Natural killer cell (primary cell): Measurements from ENCODE around the gene NHSL2. TPM values are rescaled to one million over a fixed set of nuclear protein-coding genes. Genes with fewer than 3 reads are reported as not detected.

ENCODE experiments used
- ATAC-seq, 3 donors: fragments of 150-1000 bp in 2 of 3; fragments of 200-7000 bp in 1 of 3; cut with Tn5 transposase; 1 replicate in 1 of 3; 2 replicates in 2 of 3; pipeline ENCODE4 v1.10.0; 2021; ENCODE audit warnings: mild to moderate bottlenecking in 2 of 3, moderate library complexity in 2 of 3
- DNase-seq, 2 donors: peaks; one replicate each; pipeline versions ENCODE4 v3.0.0 to v3.0.0-alpha.2; 2013 to 2021; ENCODE audit warnings: mixed read lengths in 1 of 2
- H3K27ac ChIP-seq: one replicate; pipeline ENCODE4 v1.5.1; 2013; ENCODE audit warnings: mild to moderate bottlenecking, low read length
- H3K27me3 ChIP-seq: one replicate; pipeline ENCODE4 v1.6.1; 2013; ENCODE audit warnings: low read length; ENCODE audit not compliant: control insufficient read depth, insufficient read depth
- H3K36me3 ChIP-seq: one replicate; pipeline ENCODE4 v1.6.1; 2013; ENCODE audit warnings: low read length; ENCODE audit not compliant: control insufficient read depth, insufficient read depth
- H3K4me1 ChIP-seq: one replicate; pipeline ENCODE4 v1.6.1; 2013; ENCODE audit warnings: low read length; ENCODE audit not compliant: control insufficient read depth, insufficient read depth
- H3K4me3 ChIP-seq: one replicate; pipeline ENCODE4 v1.5.1; 2013; ENCODE audit warnings: low read length
- H3K9me3 ChIP-seq: one replicate; pipeline ENCODE4 v1.6.1; 2013; ENCODE audit warnings: low read length; ENCODE audit not compliant: control insufficient read depth, insufficient read depth
- H3K27ac Mint-ChIP-seq, 2 donors: one replicate each; pipeline ENCODE4 v1.8.0; 2022; ENCODE audit warnings: mild to moderate bottlenecking in 2 of 2, mixed read lengths in 2 of 2, moderate library complexity in 1 of 2
- H3K27me3 Mint-ChIP-seq, 2 donors: one replicate each; pipeline ENCODE4 v1.8.0; 2022; ENCODE audit warnings: low read depth in 2 of 2, mixed read lengths in 2 of 2
- H3K36me3 Mint-ChIP-seq: one replicate; pipeline ENCODE4 v1.8.0; 2022; ENCODE audit warnings: mixed read lengths
- H3K4me1 Mint-ChIP-seq, 2 donors: one replicate each; pipeline ENCODE4 v1.8.0; 2022; ENCODE audit warnings: mixed read lengths in 2 of 2
- H3K4me3 Mint-ChIP-seq: one replicate; pipeline ENCODE4 v1.8.0; 2022; ENCODE audit warnings: mild to moderate bottlenecking, moderate library complexity, mixed read lengths
- H3K9me3 Mint-ChIP-seq, 2 donors: one replicate each; pipeline ENCODE4 v1.8.0; 2022; ENCODE audit warnings: mixed read lengths in 2 of 2
- CTCF ChIP-seq: fragments of 200-600 bp; IDR thresholded peaks from one replicate; pipeline ENCODE4 v1.8.0; 2022; ENCODE audit warnings: antibody characterized with exemption
- WGBS: methylation state at CpG from one replicate; pipeline ENCODE4 v1.1.7; 2013; ENCODE audit warnings: missing lambda C conversion rate; ENCODE audit not compliant: insufficient coverage; 5-methylcytosine and 5-hydroxymethylcytosine counted together
- intact Hi-C: fragments of 100-400 bp; cut with micrococcal nuclease; formaldehyde crosslinking; loops from one replicate; pipeline ENCODE4 v1.14.2; 2022
- total RNA-seq, 4 donors: library from RNA; stranded (reverse); fragments of 120-200 nt in 1 of 4; gene quantifications; one replicate each; pipeline versions ENCODE4 v1.2.3 to v1.2.4, GENCODE V29; 2013 to 2022

NHSL2 gene
- total RNA-seq, 3 donors from 2014 or later (not counting 1 experiment from before 2014, with no cell fraction given), result 15.0 to 32.5 (median 30.8) TPM

- 92% methylated on average over 5 of the region's 7 CpGs for WGBS
- DNase-seq (no peak), ATAC-seq (no peak)
- Mint-ChIP-seq H3K4me1 (peaks cover 0 to 8% of the 10 kb centered on the region in 2 donors), H3K27ac (no peak overlapping the region), H3K27me3 (peaks cover 0 to 28% of the 10 kb centered on the region in 2 donors), H3K36me3 (no peaks in the 10 kb centered on the region), H3K9me3 (no peaks in the 10 kb centered on the region), H3K4me3 (no peak overlapping the region)
- Histone ChIP-seq H3K36me3 (no peaks in the 10 kb centered on the region), H3K4me1 (peaks cover 12% of the 10 kb centered on the region), H3K4me3 (no peak overlapping the region), H3K27ac (no peak overlapping the region), H3K9me3 (no peaks in the 10 kb centered on the region), H3K27me3 (no peaks in the 10 kb centered on the region)
- no peak for TF ChIP-seq CTCF
- intact Hi-C loops, result no loop called here
Observed at GRCh38 chrX:72029483-72030411, 119.1 kb downstream of the NHSL2 start.

DNA sequence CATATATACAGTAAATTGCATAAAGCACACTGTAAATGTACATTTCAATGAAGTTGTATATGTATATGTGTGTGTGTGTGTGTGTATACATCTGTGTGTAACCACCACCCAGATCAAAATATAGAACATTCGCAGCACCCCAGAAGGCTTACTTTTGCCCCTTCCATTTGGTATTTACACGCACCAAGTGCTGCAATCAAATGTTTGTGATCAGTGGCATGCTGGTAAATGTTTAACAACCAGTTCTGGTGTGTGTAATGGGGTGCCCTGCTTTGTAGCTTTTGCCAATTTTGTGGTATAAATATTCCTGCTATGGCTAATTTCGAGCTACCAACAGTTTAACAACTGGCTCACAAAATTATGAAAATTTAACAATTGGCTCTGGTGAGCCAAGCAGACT, 119.8 kb downstream of the NHSL2 start:
- Mint-ChIP-seq H3K27ac (no peak overlapping the region), H3K9me3 (no peaks in the 10 kb centered on the region)
- ATAC-seq, result no peak

DNA sequence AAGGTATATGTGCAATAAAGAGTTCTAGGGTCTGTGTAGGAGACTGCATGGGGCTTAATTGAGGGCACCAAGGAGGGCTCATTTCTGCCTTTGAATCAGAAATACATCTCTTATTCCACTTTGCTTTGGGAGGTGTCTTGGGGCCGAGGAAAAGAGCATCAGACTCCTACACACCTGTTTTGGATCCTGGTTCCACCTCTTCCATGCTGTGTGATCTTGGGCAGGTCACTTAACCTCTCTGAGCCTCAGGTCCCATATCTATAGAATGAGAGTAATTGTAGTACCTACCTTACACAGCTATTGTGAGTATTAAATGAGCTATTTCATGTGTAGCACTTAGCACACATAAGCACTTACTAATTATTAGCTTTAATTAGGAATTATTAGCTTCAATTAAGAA, 120.5 kb downstream of the NHSL2 start:
- Histone ChIP-seq H3K4me1 (peaks cover 10% of the 10 kb centered on the region), H3K9me3 (no peaks in the 10 kb centered on the region), H3K4me3 (no peak overlapping the region), H3K27ac (no peak overlapping the region), H3K36me3 (no peaks in the 10 kb centered on the region), H3K27me3 (no peaks in the 10 kb centered on the region)
- ATAC-seq, result no peak
- no peaks in the 10 kb centered on the region for H3K9me3 Mint-ChIP-seq
- peaks cover 0 to 8% of the 10 kb centered on the region in 2 donors for H3K4me1 Mint-ChIP-seq
- no peak overlapping the region for H3K4me3 Mint-ChIP-seq
- intact Hi-C loops, result no loop called here
- TF ChIP-seq CTCF, result no peak
- DNase-seq, result no peak
- H3K27me3 Mint-ChIP-seq, result peaks cover 0 to 40% of the 10 kb centered on the region in 2 donors
- no peak overlapping the region for H3K27ac Mint-ChIP-seq
- 75% methylated on average over 1 of the region's 1 CpG for WGBS
- no peaks in the 10 kb centered on the region for H3K36me3 Mint-ChIP-seq

More for the DNA sequence above, 119.8 kb downstream of the NHSL2 start:
- Mint-ChIP-seq H3K4me3 (no peak overlapping the region), H3K27me3 (peaks cover 0 to 35% of the 10 kb centered on the region in 2 donors), H3K36me3 (no peaks in the 10 kb centered on the region), H3K4me1 (peaks cover 0 to 8% of the 10 kb centered on the region in 2 donors)
- H3K4me3 ChIP-seq, result no peak overlapping the region
- no peak overlapping the region for H3K27ac ChIP-seq
- no peak for DNase-seq
- no peaks in the 10 kb centered on the region for H3K36me3 ChIP-seq
- no peaks in the 10 kb centered on the region for H3K27me3 ChIP-seq
- 89% methylated on average over 3 of the region's 3 CpGs for WGBS
- no peaks in the 10 kb centered on the region for H3K9me3 ChIP-seq
- H3K4me1 ChIP-seq, result peaks cover 12% of the 10 kb centered on the region
- intact Hi-C loops, result no loop called here
- no peak for TF ChIP-seq CTCF
